ENCODE results near the gene GPR32.

- TF ChIP-seq EZH2phosphoT487 (IDR thresholded peaks at IDR 0.05; ENCODE audit: insufficient read depth, low read depth) (no peak), EZH2 (IDR thresholded peaks at IDR 0.05; ENCODE audit: insufficient read depth, poor library complexity, severe bottlenecking) (no peak)
Measured at GRCh38 chr19:50799547-50799851, 29.2 kb downstream of the GPR32 start.
